Hepatocyte (in vitro differentiated cells): ENCODE results near the gene AAR2.

ENCODE experiments used
- EZH2 ChIP-seq: fragments of 200-600 bp; sonication (generic); IDR thresholded peaks from 2 replicates; pipeline ENCODE4 v1.6.1; 2016; ENCODE audit warnings: antibody characterized with exemption, mild to moderate bottlenecking, borderline replicate concordance
- TF ChIP-seq, protein P1 (sequence below): fragments of 200-600 bp; sonication (generic); IDR thresholded peaks from 2 replicates; pipeline ENCODE4 v1.5.1; 2016; ENCODE audit warnings: antibody characterized with exemption, mild to moderate bottlenecking; ENCODE audit not compliant: poor library complexity

GRCh38 chr20:36259177-36260061 lies 23.1 kb downstream of the AAR2 start:
- TF ChIP-seq, protein P1, sequence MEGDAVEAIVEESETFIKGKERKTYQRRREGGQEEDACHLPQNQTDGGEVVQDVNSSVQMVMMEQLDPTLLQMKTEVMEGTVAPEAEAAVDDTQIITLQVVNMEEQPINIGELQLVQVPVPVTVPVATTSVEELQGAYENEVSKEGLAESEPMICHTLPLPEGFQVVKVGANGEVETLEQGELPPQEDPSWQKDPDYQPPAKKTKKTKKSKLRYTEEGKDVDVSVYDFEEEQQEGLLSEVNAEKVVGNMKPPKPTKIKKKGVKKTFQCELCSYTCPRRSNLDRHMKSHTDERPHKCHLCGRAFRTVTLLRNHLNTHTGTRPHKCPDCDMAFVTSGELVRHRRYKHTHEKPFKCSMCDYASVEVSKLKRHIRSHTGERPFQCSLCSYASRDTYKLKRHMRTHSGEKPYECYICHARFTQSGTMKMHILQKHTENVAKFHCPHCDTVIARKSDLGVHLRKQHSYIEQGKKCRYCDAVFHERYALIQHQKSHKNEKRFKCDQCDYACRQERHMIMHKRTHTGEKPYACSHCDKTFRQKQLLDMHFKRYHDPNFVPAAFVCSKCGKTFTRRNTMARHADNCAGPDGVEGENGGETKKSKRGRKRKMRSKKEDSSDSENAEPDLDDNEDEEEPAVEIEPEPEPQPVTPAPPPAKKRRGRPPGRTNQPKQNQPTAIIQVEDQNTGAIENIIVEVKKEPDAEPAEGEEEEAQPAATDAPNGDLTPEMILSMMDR: no peak
- TF ChIP-seq EZH2: no peak
